ENCODE measurements around the gene RAB1B.
"Not testable (repeated sequence)": the region's sequence is repeated elsewhere in the genome, so short reads cannot be mapped to it uniquely, and the experiment has no call there.

RAB1B gene

GRCh38 chr11:66310803-66311440, 42.5 kb downstream of the RAB1B start:
- not testable (repeated sequence) for DNase-seq

- DNase-seq = no peak
These were observed 43.1 kb downstream of the RAB1B start for GRCh38 chr11:66311470-66311964.

GRCh38 chr11:66311965-66312548, 43.6 kb downstream of the RAB1B start:
- peak; percentile 81 to 97 (median 92) for DNase-seq

- peak; percentile 95 to 99 (median 98) for DNase-seq
These were observed 44.3 kb downstream of the RAB1B start for GRCh38 chr11:66312549-66313320.

- DNase-seq = no peak
These were observed 45.1 kb downstream of the RAB1B start for GRCh38 chr11:66313321-66314185.

GRCh38 chr11:66314186-66314501, 45.7 kb downstream of the RAB1B start:
- DNase-seq = no peak

GRCh38 chr11:66314561-66315497, 46.4 kb downstream of the RAB1B start:
- DNase-seq = no peak

GRCh38 chr11:66315498-66315885, 47.1 kb downstream of the RAB1B start:
- DNase-seq = no peak

- DNase-seq = no peak
These were observed 47.7 kb downstream of the RAB1B start for GRCh38 chr11:66315921-66316811.

- no peak for DNase-seq
These were observed 48.4 kb downstream of the RAB1B start, which contains the start of gene CD248 for GRCh38 chr11:66316849-66317251. Gene CD248 (minus strand): TSS chr11:66317044. CDS start chr11:66317027, 17 bp downstream.

- DNase-seq = no peak
These were observed 48.9 kb downstream of the RAB1B start for GRCh38 chr11:66317322-66317722.

GRCh38 chr11:66317723-66318599, 49.5 kb downstream of the RAB1B start:
- DNase-seq = peak in 1 of 4 experiments; percentile 30

GRCh38 chr11:66318600-66318970, 50.1 kb downstream of the RAB1B start:
- DNase-seq = no peak

GRCh38 chr11:66320289-66320688, 51.9 kb downstream of the RAB1B start:
- DNase-seq = not testable (repeated sequence)

GRCh38 chr11:66320748-66321147, 52.3 kb downstream of the RAB1B start:
- DNase-seq = not testable (repeated sequence)

GRCh38 chr11:66321606-66322005, 53.2 kb downstream of the RAB1B start:
- no peak for DNase-seq

GRCh38 chr11:66322732-66323427, 54.4 kb downstream of the RAB1B start:
- no peak for DNase-seq

- DNase-seq = no peak
These were observed 55.2 kb downstream of the RAB1B start for GRCh38 chr11:66323684-66324083.

GRCh38 chr11:66324664-66325063, 56.2 kb downstream of the RAB1B start:
- DNase-seq = no peak

All from activated CD4-positive, CD25-positive, alpha-beta regulatory T cell (primary cell).